GM23338 (cell line): Measurements from ENCODE around the gene FGFRL1.

Experiments
- JUNB ChIP-seq: IDR thresholded peaks from one replicate; pipeline ENCODE4 v1.6.1; 2016; ENCODE audit warnings: antibody characterized with exemption; ENCODE audit not compliant: unreplicated experiment
- POLR2AphosphoS5 ChIP-seq: IDR thresholded peaks from 2 replicates; pipeline ENCODE4 v1.6.1; 2016; ENCODE audit warnings: antibody characterized with exemption, low read depth
- TF ChIP-seq, protein P1 (sequence below), 2 experiments: fragments of 200-600 bp in 1 of 2; sonication (generic) in 1 of 2; conservative IDR thresholded peaks; 2 replicates each; pipeline versions ENCODE4 v1.5.1 to v1.6.1; 2016 to 2017; ENCODE audit warnings: antibody characterized with exemption in 2 of 2, low read depth in 2 of 2, mild to moderate bottlenecking in 2 of 2, moderate library complexity in 1 of 2
- TF ChIP-seq, protein P2 (sequence below): IDR thresholded peaks from 2 replicates; pipeline ENCODE4 v1.6.1; 2016; ENCODE audit warnings: antibody characterized with exemption

DNA sequence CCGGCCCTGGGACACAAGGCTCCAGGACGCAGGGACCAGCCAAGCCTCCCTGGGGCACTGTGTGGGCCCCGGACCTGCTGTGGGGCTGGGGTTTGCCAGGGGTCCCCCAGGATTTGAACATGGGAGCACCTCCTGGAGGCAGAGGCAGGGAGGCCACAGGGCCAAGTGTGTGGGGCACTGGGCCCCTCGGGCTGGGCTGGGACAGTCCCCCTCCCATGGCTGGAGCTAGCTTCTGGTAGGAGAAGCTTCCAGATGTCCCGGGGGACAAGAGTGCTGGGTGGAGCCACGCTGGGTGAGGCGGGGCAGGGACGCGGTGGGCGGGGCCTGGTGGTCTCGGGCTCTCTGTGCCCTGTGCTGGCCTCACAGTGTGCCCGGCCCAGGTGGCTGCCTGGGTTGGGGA lies 18.6 kb downstream of the FGFRL1 start:
- no peak for TF ChIP-seq JUNB
- TF ChIP-seq, protein P1, sequence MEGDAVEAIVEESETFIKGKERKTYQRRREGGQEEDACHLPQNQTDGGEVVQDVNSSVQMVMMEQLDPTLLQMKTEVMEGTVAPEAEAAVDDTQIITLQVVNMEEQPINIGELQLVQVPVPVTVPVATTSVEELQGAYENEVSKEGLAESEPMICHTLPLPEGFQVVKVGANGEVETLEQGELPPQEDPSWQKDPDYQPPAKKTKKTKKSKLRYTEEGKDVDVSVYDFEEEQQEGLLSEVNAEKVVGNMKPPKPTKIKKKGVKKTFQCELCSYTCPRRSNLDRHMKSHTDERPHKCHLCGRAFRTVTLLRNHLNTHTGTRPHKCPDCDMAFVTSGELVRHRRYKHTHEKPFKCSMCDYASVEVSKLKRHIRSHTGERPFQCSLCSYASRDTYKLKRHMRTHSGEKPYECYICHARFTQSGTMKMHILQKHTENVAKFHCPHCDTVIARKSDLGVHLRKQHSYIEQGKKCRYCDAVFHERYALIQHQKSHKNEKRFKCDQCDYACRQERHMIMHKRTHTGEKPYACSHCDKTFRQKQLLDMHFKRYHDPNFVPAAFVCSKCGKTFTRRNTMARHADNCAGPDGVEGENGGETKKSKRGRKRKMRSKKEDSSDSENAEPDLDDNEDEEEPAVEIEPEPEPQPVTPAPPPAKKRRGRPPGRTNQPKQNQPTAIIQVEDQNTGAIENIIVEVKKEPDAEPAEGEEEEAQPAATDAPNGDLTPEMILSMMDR (conservative IDR thresholded peaks at IDR 0.05; ENCODE audit: low read depth in 2 of 2), result no peak
- TF ChIP-seq, protein P2, sequence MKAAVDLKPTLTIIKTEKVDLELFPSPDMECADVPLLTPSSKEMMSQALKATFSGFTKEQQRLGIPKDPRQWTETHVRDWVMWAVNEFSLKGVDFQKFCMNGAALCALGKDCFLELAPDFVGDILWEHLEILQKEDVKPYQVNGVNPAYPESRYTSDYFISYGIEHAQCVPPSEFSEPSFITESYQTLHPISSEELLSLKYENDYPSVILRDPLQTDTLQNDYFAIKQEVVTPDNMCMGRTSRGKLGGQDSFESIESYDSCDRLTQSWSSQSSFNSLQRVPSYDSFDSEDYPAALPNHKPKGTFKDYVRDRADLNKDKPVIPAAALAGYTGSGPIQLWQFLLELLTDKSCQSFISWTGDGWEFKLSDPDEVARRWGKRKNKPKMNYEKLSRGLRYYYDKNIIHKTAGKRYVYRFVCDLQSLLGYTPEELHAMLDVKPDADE, result no peak
- TF ChIP-seq POLR2AphosphoS5, result no peak
